Measurements from ENCODE around the gene MEGF11.

MEGF11 gene

DNA sequence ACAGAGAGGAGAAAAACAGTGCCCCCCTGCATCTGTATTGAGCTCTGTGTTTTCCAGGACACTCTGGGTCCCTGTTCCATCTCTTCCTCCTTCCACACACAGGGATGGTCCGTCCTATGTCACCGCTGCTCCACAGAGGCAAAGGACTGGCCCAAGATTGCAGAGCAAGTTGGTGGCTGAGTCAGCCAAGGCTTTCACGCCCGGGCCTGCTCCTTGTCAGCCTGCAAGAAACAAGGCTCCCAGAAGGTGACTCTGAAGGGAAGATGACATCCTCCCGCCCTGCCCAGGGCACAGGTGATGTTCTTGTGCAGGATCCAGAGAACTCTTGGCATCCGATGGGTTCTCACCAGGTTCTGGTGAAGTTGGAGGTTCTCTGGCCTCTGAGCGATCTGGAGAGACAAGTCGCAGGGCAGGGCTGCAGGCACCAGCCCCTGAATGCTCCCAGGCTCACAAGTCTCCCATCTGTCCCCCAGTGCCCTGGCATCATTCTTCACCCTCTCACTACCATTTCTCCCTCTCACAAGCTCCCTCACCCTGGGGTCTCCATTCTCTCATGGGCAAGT lies 138.6 kb downstream of the MEGF11 start (continued):
- TF ChIP-seq PPARA (CRISPR knock-in tag; IDR thresholded peaks at IDR 0.05; ENCODE audit: borderline replicate concordance) (no peak), OSR1 (CRISPR knock-in tag; IDR thresholded peaks at IDR 0.05) (no peak), ARNTL (CRISPR knock-in tag; IDR thresholded peaks at IDR 0.05; ENCODE audit: borderline replicate concordance, low read depth) (no peak)
- TF ChIP-seq, protein P1, sequence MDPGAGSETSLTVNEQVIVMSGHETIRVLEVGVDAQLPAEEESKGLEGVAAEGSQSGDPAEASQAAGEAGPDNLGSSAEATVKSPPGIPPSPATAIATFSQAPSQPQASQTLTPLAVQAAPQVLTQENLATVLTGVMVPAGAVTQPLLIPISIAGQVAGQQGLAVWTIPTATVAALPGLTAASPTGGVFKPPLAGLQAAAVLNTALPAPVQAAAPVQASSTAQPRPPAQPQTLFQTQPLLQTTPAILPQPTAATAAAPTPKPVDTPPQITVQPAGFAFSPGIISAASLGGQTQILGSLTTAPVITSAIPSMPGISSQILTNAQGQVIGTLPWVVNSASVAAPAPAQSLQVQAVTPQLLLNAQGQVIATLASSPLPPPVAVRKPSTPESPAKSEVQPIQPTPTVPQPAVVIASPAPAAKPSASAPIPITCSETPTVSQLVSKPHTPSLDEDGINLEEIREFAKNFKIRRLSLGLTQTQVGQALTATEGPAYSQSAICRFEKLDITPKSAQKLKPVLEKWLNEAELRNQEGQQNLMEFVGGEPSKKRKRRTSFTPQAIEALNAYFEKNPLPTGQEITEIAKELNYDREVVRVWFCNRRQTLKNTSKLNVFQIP (CRISPR knock-in tag; IDR thresholded peaks at IDR 0.05; ENCODE audit: borderline replicate concordance, low read depth) = no peak

DNA sequence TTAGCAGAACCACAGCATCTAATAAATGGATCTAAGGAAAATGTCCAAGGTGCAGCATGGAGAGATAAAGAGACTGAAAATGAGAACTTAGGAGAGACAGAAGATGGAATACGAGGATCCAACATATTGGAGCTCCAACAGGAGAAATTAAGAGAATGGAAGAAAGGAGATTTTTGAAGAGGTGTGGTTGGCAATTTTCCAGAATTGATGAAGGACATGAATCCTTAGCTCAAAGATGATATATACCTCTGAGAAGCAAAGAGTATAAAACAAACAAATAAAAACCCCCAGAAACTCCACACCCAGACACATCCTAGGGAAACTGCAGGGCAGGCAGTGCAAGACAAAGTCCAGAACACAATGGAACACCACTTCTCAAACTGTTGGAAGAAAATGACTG lies 141.2 kb downstream of the MEGF11 start:
- ATAC-seq = no peak

DNA sequence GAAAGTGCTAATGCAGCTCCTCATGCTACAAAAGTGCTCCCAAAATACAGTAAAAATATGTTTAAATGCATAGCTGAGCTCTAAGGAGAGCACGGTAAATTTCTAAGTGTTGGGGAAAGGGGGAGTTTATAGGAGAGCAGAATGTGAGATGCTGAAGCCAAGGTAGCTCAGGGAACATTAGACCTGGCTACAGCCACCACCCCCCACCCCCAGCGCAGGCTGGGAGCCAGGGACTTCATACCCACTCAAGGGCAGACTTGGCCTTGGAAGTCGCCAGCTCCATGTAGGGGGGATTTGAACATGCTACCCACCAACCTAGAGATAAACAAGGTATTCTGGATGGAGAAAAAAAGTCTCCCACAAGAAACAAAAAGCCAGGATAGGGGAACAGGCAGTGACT lies 142.2 kb downstream of the MEGF11 start:
- TF ChIP-seq, protein P2, sequence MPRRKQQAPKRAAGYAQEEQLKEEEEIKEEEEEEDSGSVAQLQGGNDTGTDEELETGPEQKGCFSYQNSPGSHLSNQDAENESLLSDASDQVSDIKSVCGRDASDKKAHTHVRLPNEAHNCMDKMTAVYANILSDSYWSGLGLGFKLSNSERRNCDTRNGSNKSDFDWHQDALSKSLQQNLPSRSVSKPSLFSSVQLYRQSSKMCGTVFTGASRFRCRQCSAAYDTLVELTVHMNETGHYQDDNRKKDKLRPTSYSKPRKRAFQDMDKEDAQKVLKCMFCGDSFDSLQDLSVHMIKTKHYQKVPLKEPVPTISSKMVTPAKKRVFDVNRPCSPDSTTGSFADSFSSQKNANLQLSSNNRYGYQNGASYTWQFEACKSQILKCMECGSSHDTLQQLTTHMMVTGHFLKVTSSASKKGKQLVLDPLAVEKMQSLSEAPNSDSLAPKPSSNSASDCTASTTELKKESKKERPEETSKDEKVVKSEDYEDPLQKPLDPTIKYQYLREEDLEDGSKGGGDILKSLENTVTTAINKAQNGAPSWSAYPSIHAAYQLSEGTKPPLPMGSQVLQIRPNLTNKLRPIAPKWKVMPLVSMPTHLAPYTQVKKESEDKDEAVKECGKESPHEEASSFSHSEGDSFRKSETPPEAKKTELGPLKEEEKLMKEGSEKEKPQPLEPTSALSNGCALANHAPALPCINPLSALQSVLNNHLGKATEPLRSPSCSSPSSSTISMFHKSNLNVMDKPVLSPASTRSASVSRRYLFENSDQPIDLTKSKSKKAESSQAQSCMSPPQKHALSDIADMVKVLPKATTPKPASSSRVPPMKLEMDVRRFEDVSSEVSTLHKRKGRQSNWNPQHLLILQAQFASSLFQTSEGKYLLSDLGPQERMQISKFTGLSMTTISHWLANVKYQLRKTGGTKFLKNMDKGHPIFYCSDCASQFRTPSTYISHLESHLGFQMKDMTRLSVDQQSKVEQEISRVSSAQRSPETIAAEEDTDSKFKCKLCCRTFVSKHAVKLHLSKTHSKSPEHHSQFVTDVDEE (CRISPR knock-in tag; IDR thresholded peaks at IDR 0.05) = no peak
- TF ChIP-seq OSR1 (CRISPR knock-in tag; IDR thresholded peaks at IDR 0.05) = no peak
- no peak for TF ChIP-seq BACH2 (CRISPR knock-in tag; IDR thresholded peaks at IDR 0.05; ENCODE audit: borderline replicate concordance)
- TF ChIP-seq TOX (CRISPR knock-in tag; IDR thresholded peaks at IDR 0.05; ENCODE audit: borderline replicate concordance) = no peak
- TF ChIP-seq SNAI2 (CRISPR knock-in tag; IDR thresholded peaks at IDR 0.05) = no peak
- no peak for TF ChIP-seq ZFP30 (CRISPR knock-in tag; IDR thresholded peaks at IDR 0.05)
- TF ChIP-seq ESRRG (CRISPR knock-in tag; IDR thresholded peaks at IDR 0.05) = no peak
- no peak for TF ChIP-seq ZC3H10 (CRISPR knock-in tag; IDR thresholded peaks at IDR 0.05)
- no peak for ATAC-seq

More for the DNA sequence above, 141.2 kb downstream of the MEGF11 start:
- TF ChIP-seq ISL1 (CRISPR knock-in tag; IDR thresholded peaks at IDR 0.05) (no peak), ZNF70 (CRISPR knock-in tag; IDR thresholded peaks at IDR 0.05) (no peak), PPARA (CRISPR knock-in tag; IDR thresholded peaks at IDR 0.05; ENCODE audit: borderline replicate concordance) (no peak)
- TF ChIP-seq, protein P1 (CRISPR knock-in tag; IDR thresholded peaks at IDR 0.05; ENCODE audit: borderline replicate concordance, low read depth) = no peak
- TF ChIP-seq, protein P3, sequence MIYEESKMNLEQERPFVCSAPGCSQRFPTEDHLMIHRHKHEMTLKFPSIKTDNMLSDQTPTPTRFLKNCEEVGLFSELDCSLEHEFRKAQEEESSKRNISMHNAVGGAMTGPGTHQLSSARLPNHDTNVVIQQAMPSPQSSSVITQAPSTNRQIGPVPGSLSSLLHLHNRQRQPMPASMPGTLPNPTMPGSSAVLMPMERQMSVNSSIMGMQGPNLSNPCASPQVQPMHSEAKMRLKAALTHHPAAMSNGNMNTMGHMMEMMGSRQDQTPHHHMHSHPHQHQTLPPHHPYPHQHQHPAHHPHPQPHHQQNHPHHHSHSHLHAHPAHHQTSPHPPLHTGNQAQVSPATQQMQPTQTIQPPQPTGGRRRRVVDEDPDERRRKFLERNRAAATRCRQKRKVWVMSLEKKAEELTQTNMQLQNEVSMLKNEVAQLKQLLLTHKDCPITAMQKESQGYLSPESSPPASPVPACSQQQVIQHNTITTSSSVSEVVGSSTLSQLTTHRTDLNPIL (CRISPR knock-in tag; IDR thresholded peaks at IDR 0.05; ENCODE audit: low read depth) = no peak

DNA sequence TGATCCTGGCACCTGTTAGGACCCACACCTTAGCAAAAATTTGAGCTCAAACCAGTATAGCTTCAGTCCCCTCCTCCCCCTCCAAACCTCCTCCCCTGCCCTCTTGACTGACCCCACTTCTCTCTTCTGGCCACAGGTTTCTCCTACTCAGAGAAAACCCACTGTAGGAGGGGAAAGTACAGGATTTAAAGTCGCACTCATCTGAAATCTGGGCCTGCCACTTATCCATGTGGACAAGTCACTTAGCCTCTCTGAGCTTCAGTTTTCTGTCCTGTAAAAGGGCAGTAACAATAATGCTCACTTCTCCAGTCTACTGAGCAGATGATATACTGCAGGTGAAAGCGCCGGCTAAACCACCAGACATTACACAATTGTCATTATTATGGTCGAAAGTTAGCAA lies 142.7 kb downstream of the MEGF11 start:
- no peak for ATAC-seq
- TF ChIP-seq, protein P3 (CRISPR knock-in tag; IDR thresholded peaks at IDR 0.05; ENCODE audit: low read depth) = no peak

DNA sequence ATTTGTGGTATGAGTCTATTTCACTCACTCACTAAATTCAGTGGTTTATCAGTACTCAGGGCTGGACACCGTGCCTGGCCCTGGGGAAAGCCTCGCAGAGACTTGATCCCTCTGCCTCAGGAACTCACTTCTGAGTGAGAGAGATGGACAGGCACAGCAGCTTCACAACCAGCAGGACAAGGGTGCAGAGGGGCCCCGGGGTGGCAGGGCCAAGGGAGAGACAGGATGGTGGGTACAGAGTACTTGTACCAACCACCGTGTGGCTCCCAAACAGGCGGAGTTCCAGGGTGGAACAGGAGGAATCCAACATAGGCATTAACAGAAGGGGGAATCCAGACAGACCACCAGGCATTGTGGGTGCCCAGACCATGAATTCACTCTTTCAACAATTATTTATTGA lies 143.7 kb downstream of the MEGF11 start:
- TF ChIP-seq PPARA (CRISPR knock-in tag; IDR thresholded peaks at IDR 0.05; ENCODE audit: borderline replicate concordance) = no peak
- TF ChIP-seq TOX (CRISPR knock-in tag; IDR thresholded peaks at IDR 0.05; ENCODE audit: borderline replicate concordance) = no peak
- TF ChIP-seq, protein P2 (CRISPR knock-in tag; IDR thresholded peaks at IDR 0.05) = no peak
- TF ChIP-seq OSR1 (CRISPR knock-in tag; IDR thresholded peaks at IDR 0.05) = no peak
- no peak for ATAC-seq
